GM06990 (cell line): ENCODE results near the gene NFKB1.
A peak's percentile ranks its signal among the peaks of the same experiment; 100 is the strongest.

Source experiments
- DNase-seq: peaks from one replicate; pipeline ENCODE4 v3.0.0-alpha.2; 2011; ENCODE audit not compliant: insufficient read length; ENCODE audit errors: extremely low read depth
- H3K27me3 ChIP-seq: replicated peaks from 2 replicates; pipeline ENCODE4 v1.6.0; 2011; ENCODE audit warnings: low read length; ENCODE audit not compliant: control insufficient read depth, insufficient read depth
- H3K36me3 ChIP-seq: 2 replicates; pipeline ENCODE4 v1.5.1; 2011; ENCODE audit warnings: low read length; ENCODE audit not compliant: control insufficient read depth, insufficient read depth
- H3K4me3 ChIP-seq: replicated peaks from 2 replicates; pipeline ENCODE4 v1.5.1; 2011; ENCODE audit warnings: low read depth, mild to moderate bottlenecking, control low read depth, low read length
- CTCF ChIP-seq: IDR thresholded peaks from 2 replicates; pipeline ENCODE4 v1.5.1; 2011; ENCODE audit warnings: low read length, control low read depth, mild to moderate bottlenecking, inconsistent platforms; ENCODE audit not compliant: insufficient read depth, poor library complexity, severe bottlenecking

NFKB1 gene

GRCh38 chr4:102541697-102542096 is 40.5 kb downstream of the NFKB1 start:
- DNase-seq, result no peak
- peak; percentile 25 for TF ChIP-seq CTCF
- Histone ChIP-seq H3K4me3 (no peak overlapping the region), H3K36me3 (peaks cover 8% of the 10 kb centered on the region), H3K27me3 (no peaks in the 10 kb centered on the region)

- H3K27me3 ChIP-seq, result no peaks in the 10 kb centered on the region
- no peak for DNase-seq
- no peak overlapping the region for H3K4me3 ChIP-seq
- no peak for TF ChIP-seq CTCF
- H3K36me3 ChIP-seq, result peaks cover 8% of the 10 kb centered on the region
Observed at GRCh38 chr4:102543030-102543928, 42.1 kb downstream of the NFKB1 start.

- no peak for DNase-seq
- no peak for TF ChIP-seq CTCF
- Histone ChIP-seq H3K4me3 (no peak overlapping the region), H3K36me3 (peaks cover 6% of the 10 kb centered on the region), H3K27me3 (no peaks in the 10 kb centered on the region)
Observed at GRCh38 chr4:102546635-102547034, 45.5 kb downstream of the NFKB1 start.

- no peak overlapping the region for H3K4me3 ChIP-seq
- H3K27me3 ChIP-seq, result no peaks in the 10 kb centered on the region
- peaks cover 5% of the 10 kb centered on the region for H3K36me3 ChIP-seq
- DNase-seq, result no peak
- no peak for TF ChIP-seq CTCF
Observed at GRCh38 chr4:102547973-102548372, 46.8 kb downstream of the NFKB1 start.

- Histone ChIP-seq H3K36me3 (no peaks in the 10 kb centered on the region; the same call in 1 of the 2 replicates), H3K27me3 (no peaks in the 10 kb centered on the region), H3K4me3 (no peak overlapping the region)
- no peak for DNase-seq
- no peak for TF ChIP-seq CTCF
Observed at GRCh38 chr4:102551958-102552565, 50.9 kb downstream of the NFKB1 start.
